Germinal center (tissue), 1 donor: ENCODE measurements around the gene DENND5B.
"Not testable (repeated sequence)": the region's sequence is repeated elsewhere in the genome, so short reads cannot be mapped to it uniquely, and the experiment has no call there.

Experiments
- DNase-seq: peaks from one replicate; pipeline ENCODE4 v3.0.0; 2012; ENCODE audit warnings: mixed read lengths, low spot score

DENND5B gene

DNA sequence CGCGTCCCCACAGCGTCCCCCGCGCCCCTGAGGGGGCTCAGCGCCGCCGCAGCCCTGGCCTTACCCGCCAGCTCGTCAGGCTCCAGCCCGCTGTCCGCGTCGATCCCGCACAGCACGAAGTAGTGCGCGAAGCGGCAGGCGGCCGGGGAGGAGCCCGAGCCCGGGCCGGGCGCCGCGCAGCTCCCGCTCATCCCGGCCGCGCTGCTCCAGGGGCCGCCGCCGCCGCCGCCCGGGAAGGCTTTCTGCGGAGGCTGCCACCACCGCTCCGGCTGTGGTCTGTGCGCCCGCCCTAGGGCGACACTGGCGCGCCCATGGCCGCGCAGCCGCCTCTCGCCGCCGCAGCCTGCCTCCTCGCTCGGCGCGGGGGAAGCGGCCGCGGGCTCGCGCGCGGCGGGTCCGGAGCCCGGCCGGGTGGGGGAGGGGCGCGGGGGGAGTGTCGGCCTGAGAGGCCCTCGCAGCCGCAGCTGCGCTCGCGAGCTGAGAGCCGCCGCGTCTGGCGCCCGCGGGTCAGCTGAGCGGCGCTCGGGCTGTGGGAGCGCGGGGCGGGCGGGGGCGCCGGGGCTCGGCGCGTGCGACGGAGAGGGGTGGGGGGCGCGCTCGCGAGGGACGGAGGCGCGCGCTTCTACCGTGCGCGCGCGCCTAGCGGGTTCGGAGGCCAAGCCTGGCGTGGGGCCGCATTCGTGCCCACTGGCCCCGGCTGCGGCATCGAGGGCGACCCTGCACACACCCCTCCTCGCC lies at the start of gene DENND5B:
TSS of gene DENND5B (minus strand) at position 495 of the 738 bp plus-strand sequence. CDS start at position 191, 304 bp downstream.
- peak; percentile 78 for DNase-seq

DNA sequence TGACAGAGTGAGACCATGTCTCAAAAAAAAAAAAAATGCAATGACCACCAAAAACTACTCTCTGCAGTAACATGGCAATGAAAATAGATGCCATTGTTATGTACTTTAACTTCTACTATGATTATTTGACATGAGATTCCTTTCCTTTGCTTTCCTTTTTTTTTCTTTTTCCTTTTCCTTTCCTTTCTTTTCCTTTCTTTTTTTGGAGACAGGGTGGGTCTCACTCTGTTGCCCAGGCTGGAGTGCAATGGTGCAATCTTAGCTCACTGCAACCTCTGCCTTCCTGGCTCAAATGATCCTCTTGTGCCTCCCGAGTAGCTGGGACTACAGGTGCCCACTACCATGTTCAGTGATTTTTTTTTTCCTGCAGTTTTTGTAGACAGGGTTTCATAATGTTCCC lies 43.7 kb upstream of the DENND5B start:
- no peak for DNase-seq

DNA sequence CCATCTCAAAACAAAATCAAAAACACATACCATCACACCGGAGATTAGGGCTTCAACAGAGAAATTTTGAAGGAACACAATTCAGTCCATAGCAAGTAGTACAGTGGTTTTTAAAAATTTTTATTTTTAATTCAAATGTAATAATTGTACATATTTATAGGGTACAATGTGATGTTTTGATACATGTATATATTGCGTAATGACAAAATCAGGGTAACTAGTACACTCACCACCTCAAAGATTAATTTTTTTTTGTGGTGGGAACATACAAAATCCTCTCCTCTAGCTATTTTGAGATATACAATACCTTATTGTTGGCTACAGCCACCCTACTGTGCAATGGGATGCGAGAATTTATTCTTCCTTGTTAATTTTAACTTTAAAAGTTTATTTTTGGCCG lies 42.5 kb upstream of the DENND5B start:
- DNase-seq: no peak

DNA sequence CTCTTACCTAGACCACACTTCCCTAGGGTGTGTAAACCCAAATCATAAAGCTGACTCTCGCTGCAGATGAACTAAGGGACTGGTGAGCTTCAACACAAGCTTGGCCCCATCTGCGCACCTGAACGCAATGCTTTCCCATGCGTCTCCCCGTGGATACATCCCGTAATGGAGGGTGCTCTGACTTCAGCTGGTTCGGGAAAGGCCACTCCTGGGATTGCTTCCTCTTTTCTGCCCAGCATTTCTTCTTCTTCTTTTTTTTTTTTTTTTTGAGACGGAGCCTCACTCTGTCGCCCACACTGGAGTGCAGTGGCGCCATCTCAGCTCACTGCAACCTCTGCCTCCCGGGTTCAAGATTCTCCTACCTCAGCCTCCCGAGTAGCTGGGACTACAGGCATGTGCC lies 40.9 kb upstream of the DENND5B start:
- DNase-seq: no peak

DNA sequence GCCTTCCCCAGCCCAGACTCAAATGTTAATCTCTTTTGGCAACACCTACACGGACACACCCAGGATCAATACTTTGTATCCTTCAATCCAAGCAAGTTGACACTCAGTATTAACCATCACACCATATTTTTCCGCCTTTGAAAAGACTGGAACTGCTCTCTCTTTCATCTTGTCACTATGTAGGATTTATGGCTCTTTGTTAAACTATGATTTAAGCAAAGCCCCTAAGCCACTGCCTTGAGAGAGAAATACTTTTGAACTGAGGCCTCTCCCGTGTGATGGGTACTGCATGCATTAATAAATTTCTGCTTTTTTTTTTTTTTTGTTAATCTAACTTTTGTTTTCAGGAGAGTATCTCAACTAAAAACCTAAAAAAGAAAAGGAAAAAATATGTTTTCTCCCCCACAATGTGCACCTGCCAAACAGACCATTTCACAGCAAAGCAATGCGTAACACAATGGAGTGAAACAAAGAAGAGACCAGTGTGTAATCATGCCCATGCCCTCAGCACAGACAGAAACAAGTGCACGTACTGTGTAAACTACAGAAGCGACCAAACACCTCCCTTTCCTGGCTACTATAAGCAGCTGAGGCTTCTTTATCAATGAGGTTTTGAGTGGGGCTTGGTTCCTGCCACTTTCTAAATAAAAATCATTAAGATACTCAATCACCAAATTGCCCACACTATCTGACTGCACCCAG lies 40.2 kb upstream of the DENND5B start:
- DNase-seq: no peak

DNA sequence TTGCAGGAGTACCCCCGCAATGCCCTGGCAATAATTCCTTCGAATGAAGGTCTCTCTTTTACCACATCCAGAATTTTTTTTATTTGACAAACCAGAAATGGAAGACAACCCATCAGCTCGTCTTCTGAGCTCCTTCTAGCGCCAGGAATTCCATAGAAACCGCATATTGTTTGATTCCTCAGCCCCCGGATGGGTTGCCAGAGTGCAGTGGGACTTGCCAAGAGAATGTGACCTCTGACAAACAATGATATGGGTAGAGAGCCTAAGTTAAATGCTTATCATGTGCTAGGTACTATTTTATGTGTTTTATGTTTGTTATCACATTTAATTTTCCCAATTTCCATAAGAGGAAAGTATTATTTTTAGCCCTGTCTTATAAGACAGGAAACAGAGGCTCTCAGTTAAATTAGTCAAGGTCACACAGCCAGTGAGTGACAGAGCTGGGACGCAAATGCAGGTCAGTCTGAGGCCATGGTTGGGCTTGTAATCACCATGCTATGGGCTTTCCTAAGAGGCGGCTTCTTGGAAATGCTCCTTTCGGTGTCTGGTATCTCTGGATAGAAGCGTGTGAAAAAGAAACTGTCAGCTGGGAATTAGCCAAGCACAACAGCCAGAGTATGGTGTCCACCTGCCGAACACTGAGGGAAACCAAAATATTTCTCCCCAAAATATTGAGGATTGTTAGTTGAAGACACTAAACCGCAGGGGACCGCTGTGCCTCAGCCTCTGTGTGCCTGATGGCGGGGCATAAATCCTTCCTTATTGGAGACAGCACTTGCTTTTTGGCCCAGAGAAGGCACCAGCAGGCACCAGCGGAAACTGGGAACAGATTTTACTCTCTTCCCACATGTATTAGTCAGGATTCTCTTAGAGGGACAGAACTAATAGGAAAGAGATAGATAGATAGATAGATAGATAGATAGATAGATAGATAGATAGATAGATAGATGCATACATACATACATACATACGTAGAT lies 39.1 kb upstream of the DENND5B start:
- no peak for DNase-seq

DNA sequence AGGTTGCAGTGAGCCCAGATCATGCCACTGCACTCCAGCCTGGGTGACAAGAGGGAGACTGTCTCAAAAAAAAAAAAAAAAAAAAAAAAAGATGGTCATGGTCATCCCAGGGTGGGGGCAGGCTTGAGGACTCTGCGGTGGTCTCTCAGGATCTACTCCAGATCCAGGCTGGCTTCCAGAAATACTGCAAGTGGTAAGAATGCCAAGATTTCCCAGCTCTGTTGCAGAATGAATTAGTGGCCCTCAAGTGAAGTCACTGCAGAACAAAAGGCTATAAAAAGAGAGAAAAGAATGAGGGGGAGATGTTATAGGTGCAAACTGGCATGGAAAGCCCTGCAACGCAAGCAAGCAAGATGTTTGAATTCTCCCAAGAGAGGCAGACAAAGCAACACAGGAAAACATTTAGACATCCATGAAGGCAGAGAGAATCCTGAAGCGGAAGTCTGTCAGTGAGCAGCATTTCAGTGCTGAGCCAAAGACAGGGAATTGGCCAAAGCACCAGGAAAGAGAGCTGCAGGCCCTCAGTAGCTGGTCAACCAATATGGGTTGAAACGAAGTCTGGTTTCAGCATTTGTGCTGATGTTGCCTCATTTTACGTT lies 36.6 kb upstream of the DENND5B start:
- DNase-seq: no peak

DNA sequence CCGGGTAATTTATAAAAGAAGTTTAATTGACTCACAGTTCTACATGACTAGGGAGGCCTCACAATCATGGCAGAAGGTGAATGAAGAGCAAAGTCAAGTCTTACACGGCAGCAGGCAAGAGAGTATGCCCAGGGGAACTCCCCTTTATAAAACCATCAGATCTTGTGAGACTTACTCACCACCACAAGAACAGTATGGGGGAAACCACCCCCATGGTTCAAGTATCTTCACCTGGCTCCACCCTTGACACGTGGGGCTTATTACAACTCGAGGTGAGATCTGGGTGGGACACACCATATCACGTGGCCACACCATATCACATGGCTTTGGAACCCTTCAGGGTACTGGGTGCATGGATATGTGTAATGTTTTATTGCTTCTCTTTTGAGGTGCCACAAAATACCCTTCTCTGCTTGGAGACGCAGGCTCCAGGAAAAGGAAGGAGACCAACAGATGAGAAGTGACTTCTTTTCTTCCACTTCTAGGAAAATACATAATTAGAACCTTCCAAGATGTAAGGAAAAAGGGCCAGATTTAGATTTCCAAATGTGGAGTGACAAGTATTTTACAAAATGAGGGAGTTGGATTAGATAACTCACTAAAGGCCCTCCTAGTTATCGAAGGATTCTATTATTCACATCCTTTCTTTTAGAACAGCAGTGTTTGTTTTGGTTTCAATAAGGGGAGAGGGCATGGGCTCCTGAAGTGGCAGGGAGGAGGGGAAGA lies 35.5 kb upstream of the DENND5B start:
- no peak for DNase-seq

DNA sequence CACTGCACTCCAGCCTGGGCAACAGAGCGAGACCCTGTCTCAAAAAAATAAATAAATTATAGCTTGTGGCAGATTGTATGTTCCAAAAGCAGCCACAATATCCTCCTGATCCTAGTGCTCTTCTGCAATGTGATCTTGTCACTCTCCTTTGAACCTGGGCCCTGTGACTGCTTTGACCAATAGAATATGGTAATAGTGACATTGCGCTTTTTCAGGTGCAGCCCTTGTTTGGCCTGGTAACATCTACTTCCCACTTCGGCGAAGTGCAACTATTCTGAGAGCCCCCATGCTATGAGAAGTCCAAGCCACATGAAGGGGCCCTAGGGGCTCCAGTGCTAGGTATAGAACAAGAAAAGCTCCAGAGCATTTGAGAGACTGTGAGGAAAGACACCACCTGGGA lies 31.1 kb upstream of the DENND5B start:
- DNase-seq: no peak

DNA sequence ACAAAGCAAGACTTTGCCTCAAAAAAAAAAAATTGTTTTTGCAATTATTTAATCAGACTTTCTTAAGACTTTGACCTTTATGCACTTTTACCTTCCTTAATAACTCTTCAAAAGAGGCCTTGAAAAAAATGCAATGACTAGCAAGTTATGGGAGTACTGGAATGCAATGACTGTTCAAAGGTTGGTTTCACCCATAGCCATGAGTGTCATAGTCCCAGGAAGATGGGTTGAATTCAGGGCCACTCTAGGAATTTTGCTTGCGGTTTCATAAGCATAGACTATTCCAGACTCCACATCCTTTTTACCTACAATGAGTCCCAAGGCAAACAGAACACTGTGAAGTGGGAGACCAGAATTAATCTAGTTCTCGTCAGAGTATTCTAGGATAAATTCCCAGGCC lies 29.4 kb upstream of the DENND5B start:
- no peak for DNase-seq

DNA sequence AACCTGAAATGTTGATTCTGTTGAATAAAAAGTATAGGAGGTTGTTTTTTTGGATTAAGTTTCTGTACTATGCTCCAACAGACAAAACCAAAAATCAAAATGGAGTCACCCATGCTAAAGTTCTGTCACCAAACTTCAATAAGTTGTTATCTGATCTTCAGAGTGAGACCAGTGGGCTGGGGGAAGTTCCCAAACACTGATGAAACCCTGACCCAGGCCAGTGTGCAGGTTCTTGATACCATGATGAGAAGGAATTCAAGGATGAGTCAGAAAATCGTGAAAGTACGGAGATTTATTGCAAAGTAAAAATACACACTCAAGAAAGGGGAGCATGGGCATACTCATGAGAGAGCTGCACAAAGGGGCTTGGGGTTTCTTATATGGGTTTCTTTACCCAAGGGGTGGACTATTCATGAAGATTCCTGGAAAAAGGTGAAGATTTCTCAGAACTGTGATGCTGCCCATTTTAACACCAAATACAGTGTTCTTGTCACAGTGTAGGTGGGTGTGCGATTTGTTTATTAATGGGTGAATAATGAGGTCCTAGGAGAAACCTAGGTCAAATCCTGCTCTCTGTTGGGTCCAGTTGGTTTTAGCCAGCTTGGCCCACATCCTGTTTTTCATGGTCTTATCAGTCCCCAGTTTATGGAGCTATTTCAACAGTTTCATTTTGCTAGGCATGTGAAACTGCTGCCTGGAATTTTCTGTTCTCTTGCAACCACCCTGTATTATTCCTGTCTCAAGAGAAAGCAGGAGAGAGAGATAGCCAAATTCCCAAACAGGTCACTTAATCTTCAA lies 27.5 kb upstream of the DENND5B start:
- DNase-seq: no peak

DNA sequence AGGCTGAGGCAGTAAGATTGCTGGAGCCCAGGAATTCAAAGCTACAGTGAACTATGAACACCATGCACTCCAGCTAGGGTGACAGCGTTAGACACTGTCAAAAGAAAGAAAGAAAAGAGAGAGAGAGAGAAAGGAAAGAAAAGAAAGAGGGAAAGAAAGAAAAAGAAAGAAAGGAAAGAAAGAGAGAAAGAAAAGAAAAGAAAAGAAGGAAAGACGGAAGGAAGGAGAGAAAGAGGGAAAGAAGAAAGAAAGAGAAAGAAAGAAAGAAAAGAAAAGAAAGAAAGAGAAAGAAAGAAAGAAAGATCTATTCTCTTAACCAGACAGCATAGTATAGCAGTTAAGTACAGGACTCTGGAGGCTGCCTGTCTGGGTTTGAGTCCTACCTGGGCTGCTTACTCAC lies 21.9 kb upstream of the DENND5B start:
- DNase-seq: no peak

DNA sequence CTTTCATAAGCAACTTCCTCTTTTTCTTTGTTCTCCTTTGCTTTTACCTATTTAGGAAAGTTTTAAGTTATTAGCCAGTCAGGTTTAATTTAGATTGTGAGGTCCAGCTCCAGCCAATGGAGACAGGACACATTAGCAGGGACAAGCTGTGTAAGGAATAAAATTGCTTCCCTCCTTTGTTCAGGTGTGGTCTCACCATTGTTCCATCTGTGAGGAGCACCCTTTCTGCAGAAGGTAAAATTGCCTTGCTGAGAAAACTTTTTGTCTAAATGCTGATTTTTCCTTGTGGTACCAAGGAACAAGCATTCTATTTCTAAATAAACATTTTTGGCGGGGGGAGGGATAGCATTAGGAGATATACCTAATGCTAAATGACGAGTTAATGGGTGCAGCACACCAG lies 17.4 kb upstream of the DENND5B start:
- not testable (repeated sequence) for DNase-seq

DNA sequence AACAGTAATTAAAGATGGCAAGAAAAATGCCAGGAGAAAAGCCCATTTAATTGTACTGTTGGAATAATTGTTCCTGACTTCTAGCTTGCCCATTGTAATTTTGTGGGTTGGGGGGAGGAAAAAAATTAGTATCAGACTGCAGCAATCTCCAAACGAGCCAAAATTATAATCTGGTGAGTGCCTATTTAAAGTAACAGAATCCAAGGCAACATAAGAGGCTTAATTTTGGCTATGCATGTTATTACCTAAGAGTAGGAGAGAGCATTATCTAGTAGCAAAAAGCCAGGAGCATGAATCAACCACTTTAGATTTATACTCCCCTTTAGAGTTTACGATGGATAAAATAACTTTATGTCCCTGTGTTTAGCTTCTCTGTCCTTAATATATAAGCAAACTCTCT lies 14.6 kb upstream of the DENND5B start:
- no peak for DNase-seq

DNA sequence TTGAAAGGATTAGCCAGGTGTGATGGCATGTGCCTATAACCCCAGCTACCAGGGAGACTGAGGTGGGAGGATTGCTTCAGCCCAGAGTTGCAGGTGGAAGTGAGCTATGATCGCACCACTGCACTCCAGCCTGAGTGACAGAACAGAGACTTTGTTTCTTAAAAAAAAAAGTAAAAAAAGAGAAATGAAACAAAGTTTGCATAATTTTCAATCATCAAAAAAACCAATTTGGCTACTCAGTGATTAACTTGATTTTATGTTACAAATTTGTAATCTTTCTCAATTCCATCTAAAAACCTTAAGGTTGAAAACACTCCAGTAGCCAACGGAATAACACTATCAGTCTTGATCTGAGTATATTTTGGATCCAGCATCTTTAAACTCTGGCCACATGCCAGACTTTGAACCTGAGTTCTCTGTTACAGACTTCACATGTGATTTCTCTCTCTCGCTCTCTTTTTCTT lies 12.6 kb upstream of the DENND5B start:
- peak; percentile 32 for DNase-seq

DNA sequence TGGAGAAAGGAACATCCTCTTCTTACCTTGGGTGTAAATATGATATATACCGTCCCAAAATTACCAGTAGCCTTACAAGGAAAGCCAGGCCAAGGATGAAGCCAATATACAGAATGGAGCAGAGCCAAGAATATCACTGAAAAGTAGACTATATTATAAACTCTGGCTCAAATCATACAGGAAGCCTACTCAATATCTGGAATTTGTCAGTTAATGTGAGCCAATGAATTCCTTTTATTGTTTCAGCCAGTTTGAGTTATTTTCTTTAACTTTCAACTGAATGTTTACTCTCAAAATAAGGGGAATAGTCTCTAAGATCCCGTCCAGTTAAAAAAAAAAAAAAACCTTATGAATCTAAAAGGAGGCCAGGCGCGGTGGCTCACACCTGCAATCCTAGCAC lies 9.8 kb upstream of the DENND5B start:
- no peak for DNase-seq

DNA sequence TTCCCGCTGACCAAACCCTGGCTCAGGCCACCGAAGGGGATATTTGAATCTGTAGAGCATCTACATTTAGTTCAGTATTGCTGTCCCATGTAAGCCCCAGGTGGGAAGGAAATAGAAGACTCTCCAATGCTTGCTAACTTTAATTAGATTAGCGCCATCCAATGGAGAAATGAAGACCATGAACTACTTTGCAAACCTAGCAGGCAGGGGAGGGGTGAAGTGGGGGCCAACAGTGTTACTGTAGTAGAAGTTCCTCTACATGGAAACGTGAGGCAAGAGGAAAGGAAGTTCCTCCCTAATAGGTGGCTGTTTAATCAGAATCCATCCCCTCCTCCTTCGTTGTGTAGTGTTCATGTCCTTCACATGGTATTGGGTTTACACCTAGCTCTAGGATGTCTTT lies 9.3 kb upstream of the DENND5B start:
- peak; percentile 24 for DNase-seq

DNA sequence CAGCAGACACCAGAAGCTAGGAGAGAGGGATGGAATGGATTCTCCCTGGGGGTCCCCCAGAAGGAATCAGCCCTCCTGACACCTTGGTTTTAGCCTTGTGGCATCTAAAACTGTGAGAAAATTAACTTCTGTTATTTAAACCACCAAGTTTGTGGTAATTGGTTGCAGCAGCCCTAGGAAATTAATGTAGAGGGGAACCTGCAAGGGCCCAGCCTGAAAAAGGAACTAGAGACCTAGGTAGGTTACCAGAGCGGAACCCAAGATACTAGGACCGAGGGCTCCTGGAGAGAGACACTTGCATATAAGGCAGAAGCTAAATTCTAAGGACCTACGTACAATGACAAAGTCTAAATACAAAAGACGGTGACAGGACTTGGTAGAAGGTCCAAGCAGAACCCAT lies 8.1 kb upstream of the DENND5B start:
- DNase-seq: peak; percentile 73

DNA sequence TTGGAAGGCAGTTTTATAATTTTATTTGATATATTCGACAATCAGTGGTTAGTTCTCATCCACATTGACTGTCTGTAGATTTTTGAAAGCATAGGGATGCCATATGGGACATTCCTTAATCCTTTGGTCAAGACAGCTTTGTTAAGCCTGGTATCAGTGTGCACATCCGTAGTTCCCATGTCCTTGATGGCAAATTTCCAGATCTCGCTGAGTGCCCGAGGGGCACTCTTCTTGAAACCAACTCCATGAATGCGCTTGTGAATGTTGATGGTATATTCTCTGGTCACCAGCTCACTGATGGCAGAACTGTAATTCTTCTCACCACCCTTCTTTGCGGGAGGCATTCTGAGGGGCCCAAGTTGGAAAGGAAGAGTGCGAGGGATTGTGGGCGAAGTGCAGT lies 6.1 kb upstream of the DENND5B start:
- no peak for DNase-seq

DNA sequence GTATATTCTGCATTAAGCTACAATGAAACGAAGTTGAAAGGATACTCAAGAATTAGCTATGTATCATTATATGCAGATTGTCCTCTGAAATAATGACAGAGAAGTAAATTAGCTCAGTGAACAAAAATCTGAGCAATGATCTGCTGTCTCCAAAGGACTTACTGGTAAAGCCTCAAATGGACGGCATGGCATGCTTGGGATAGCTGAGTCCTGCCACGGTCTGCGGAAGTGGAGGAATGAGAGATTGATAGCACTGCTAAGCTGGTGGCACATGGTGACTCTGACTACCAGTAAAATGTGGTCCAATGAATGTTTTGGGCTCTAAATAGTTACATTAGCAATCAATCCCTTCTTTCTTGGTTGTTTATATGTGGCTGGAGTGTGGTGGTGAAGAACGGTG lies 3.7 kb upstream of the DENND5B start:
- no peak for DNase-seq
